Heart right ventricle (tissue), 16 donors: ENCODE measurements around the gene FOXP4. TPM values are rescaled to one million over a fixed set of nuclear protein-coding genes. Genes with fewer than 3 reads are reported as not detected.

ENCODE experiments used
- ATAC-seq, 8 donors: fragments of 200-7000 bp; cut with Tn5 transposase; one replicate each; pipeline ENCODE4 v1.9.1; 2020; ENCODE audit warnings: mild to moderate bottlenecking in 8 of 8, moderate library complexity in 8 of 8, moderate number of reproducible peaks in 1 of 8
- DNase-seq, 2 donors: peaks; one replicate each; pipeline ENCODE4 v3.0.0-alpha.2; 2020
- H3K27ac ChIP-seq, 10 donors: fragments of 200-600 bp; sonication (generic) in 2 of 10; one replicate each; pipeline versions ENCODE4 v1.5.0 to v1.8.0; 2020 to 2022; ENCODE audit warnings: mild to moderate bottlenecking in 3 of 10
- H3K27me3 ChIP-seq, 7 donors: fragments of 200-600 bp; one replicate each; pipeline ENCODE4 v1.8.0; 2021 to 2022; ENCODE audit warnings: mild to moderate bottlenecking in 2 of 7
- H3K36me3 ChIP-seq, 9 donors: fragments of 200-600 bp; sonication (generic) in 1 of 9; one replicate each; pipeline versions ENCODE4 v1.5.0 to v1.8.0; 2020 to 2022; ENCODE audit warnings: mild to moderate bottlenecking in 2 of 9
- H3K4me1 ChIP-seq, 9 donors: fragments of 200-600 bp; sonication (generic) in 1 of 9; one replicate each; pipeline versions ENCODE4 v1.5.0 to v1.8.0; 2020 to 2022; ENCODE audit warnings: mild to moderate bottlenecking in 4 of 9
- H3K4me3 ChIP-seq, 10 donors: fragments of 200-600 bp; sonication (generic) in 2 of 10; one replicate each; pipeline versions ENCODE4 v1.5.0 to v1.8.0; 2020 to 2022; ENCODE audit warnings: mild to moderate bottlenecking in 7 of 10, moderate library complexity in 2 of 10
- H3K9me3 ChIP-seq, 11 donors: fragments of 200-600 bp in 10 of 11; sonication (generic) in 2 of 11; one replicate each; pipeline versions ENCODE4 v1.5.0 to v1.8.0; 2013 to 2022; ENCODE audit warnings: mild to moderate bottlenecking in 2 of 11, control low read depth in 1 of 11, moderate library complexity in 1 of 11
- WGBS, 2 donors: extraction: QIAGEN DNeasy Blood & Tissue Kit; methylation state at CpG; one replicate each; pipeline ENCODE4 v1.1.7; 2013; ENCODE audit warnings: inconsistent platforms in 1 of 2; 5-methylcytosine and 5-hydroxymethylcytosine counted together
- intact Hi-C, 10 donors: fragments of 100-400 bp; cut with DNase I; formaldehyde crosslinking; loops; one replicate each; pipeline versions ENCODE4 v1.11.1 to v1.14.2; 2022
- polyA plus RNA-seq, 2 donors: library from polyadenylated mRNA; stranded (reverse); fragments of 200-250 nt; gene quantifications; one replicate each; pipeline ENCODE4 v1.2.3, GENCODE V29; 2013
- total RNA-seq, 10 donors: library from RNA; stranded (reverse); fragmentation: NEBNext Ultra II Directional in 3 of 10; extraction: Animal tissue kit (Norgen Biotek cat#: 25700) in 3 of 10; gene quantifications; one replicate each; pipeline versions ENCODE4 v1.2.1 to v1.2.4, GENCODE V29; 2021 to 2023
- TF ChIP-seq, protein P1 (sequence below), 9 donors: fragments of 200-600 bp; sonication (generic) in 2 of 9; IDR thresholded peaks; one replicate each; pipeline versions ENCODE4 v1.5.0 to v1.8.0; 2021 to 2022; ENCODE audit warnings: antibody characterized with exemption in 9 of 9, mild to moderate bottlenecking in 5 of 9, moderate library complexity in 1 of 9
- donor health status: Arrhythmogenic right ventricular cardiomyopathy.
- donor health status: ischemic (EF 13 %, LVEDD 7.1; RV severe dilation, severe dysfunction).
- donor health status: healthy with polysubstance abuse.
- donor health status: DM: no; HTN: yes; CAD: no.
- donor health status: DM: no; HTN: no; CAD: no.
- donor health status: ischemic (EF 25% LVEDD 6.9; RV normal size, moderate dysfunction).
- donor health status: ischemic (EF 25% LVEDD 5.7; RV mildly dilated, moderate dysfunction).
- donor health status: healthy.
- donor health status: DM: yes; HTN: yes; CAD: no.
- donor health status: Ischemic cardiomyopathy.
- donor health status: ischemic (EF 35%, LVEDD 5.7; RV mildly dilated, moderate dysfunction).
- donor health status: nonischemic (EF 11% LVEDD 7.7; RV severe dilation, severe dysfunction).
- donor health status: DM: yes; HTN: yes; CAD: no.
- donor health status: PGD.
- donor health status: ischemic (EF 29% LVEDD 5.4; RV normal size, mild dysfunction).
- donor health status: nonischemic (EF 23%, LVEDD 6.1; RV moderate dilation, normal function).

FOXP4 gene
- total and polyA plus RNA-seq, 12 donors = 8.9 to 18.0 (median 13.6) TPM

DNA sequence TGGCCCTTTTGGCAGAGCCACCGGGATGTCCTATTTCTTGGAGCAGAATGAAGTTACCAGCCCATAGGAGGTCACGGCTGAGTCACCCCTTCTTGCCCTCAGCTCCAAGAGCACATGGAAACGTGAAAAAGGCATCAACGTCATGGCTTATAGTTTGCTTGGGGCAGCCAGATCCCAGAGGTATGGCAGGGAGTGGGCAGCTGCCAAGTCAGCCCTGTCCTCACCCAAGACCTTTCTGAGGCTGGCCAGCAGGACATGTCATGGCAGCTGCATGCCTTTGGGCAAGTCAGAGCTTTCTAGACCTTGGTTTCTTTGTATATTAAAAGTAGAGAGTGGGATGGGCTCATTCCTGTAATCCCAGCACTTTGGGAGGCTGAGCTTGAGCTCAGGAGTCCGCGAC lies 83.9 kb downstream of the FOXP4 start:
- intact Hi-C loops = loop anchor here in 1 of 10 donors (2.0 kb wide), 1 partner anchor 19 kb away; no protein-coding TSS in a partner anchor

DNA sequence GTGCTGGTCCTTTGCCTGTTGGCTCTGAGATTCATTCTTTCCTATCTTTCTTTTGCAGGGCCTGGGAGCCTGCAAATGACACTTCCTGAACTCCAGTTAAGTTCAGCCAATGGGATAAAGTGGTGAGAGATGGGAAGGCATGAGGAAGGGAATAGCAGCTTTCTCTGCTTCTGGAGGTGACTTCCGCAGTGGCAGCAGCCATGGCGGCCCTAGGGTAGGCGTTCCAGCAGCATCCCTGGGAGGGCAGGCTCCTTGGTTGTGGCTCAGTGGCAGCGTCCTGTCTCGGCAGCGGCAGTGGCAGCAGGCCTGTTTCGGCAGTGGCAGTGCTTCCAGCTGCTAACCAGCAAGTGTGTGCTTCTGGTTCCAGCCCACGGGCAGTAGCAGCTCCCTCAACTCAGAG lies 84.8 kb downstream of the FOXP4 start:
- 82 to 93% methylated on average over 8 of the region's 8 CpGs for WGBS, 2 donors
- H3K36me3 ChIP-seq = no peaks in the 10 kb centered on the region
- H3K4me1 ChIP-seq = peaks cover 0 to 7% (median under 1%) of the 10 kb centered on the region in 9 donors
- H3K4me3 ChIP-seq = no peak overlapping the region
- no peaks in the 10 kb centered on the region for H3K9me3 ChIP-seq
- H3K27ac ChIP-seq = no peak overlapping the region
- ATAC-seq (no peak), DNase-seq (no peak)
- TF ChIP-seq, protein P1, sequence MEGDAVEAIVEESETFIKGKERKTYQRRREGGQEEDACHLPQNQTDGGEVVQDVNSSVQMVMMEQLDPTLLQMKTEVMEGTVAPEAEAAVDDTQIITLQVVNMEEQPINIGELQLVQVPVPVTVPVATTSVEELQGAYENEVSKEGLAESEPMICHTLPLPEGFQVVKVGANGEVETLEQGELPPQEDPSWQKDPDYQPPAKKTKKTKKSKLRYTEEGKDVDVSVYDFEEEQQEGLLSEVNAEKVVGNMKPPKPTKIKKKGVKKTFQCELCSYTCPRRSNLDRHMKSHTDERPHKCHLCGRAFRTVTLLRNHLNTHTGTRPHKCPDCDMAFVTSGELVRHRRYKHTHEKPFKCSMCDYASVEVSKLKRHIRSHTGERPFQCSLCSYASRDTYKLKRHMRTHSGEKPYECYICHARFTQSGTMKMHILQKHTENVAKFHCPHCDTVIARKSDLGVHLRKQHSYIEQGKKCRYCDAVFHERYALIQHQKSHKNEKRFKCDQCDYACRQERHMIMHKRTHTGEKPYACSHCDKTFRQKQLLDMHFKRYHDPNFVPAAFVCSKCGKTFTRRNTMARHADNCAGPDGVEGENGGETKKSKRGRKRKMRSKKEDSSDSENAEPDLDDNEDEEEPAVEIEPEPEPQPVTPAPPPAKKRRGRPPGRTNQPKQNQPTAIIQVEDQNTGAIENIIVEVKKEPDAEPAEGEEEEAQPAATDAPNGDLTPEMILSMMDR (IDR thresholded peaks at IDR 0.05) = no peak
- intact Hi-C loops = loop anchor here in 1 of 10 donors (2.0 kb wide), 1 partner anchor 20 kb away; no protein-coding TSS in a partner anchor
- peaks cover 0 to 14% (median 0%) of the 10 kb centered on the region in 7 donors for H3K27me3 ChIP-seq

More for the DNA sequence above, 83.9 kb downstream of the FOXP4 start:
- no peak for ATAC-seq
- no peaks in the 10 kb centered on the region for H3K9me3 ChIP-seq
- TF ChIP-seq, protein P1 (IDR thresholded peaks at IDR 0.05) = no peak
- WGBS, 2 donors = 89 to 95% methylated on average over 6 of the region's 6 CpGs
- H3K27ac ChIP-seq = no peak overlapping the region
- H3K27me3 ChIP-seq = peaks cover 0 to 11% (median 0%) of the 10 kb centered on the region in 7 donors
- H3K4me1 ChIP-seq = peaks cover 3 to 15% (median 6%) of the 10 kb centered on the region in 9 donors
- no peaks in the 10 kb centered on the region for H3K36me3 ChIP-seq
- no peak overlapping the region for H3K4me3 ChIP-seq
- no peak for DNase-seq

DNA sequence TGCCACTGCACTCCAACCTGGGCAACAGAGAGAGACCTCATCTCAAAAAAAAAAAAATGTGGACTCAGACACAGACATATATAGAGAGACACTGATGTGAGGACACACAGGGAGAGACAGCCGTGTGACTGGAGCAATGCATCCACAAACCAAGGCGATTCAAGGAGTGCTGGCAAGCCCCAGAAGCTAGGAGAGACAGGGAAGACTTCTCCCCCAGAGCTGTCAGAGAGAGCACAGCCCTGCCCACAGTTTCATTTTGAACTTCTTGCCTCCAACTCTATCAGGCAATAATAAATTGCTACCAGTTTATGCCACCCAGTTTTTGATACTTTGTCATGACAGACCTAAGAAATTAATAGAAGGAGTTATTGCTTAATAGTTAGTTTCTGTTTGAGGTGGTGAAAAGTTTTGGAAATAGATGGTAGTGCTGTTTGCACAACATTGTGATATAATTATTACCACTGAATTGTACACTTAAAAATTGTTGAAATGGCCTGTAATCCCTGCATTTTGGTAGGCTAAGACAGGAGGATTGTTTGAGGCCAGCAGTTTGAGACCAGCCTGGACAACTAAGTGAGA lies 87.0 kb downstream of the FOXP4 start:
- Histone ChIP-seq H3K36me3 (no peaks in the 10 kb centered on the region), H3K4me3 (no peak overlapping the region), H3K4me1 (peaks cover 6 to 23% (median 16%) of the 10 kb centered on the region in 9 donors), H3K9me3 (no peaks in the 10 kb centered on the region), H3K27me3 (peaks cover 15 to 36% (median 18%) of the 10 kb centered on the region in 7 donors), H3K27ac (no peak overlapping the region)
- DNase-seq (no peak), ATAC-seq (no peak)
- TF ChIP-seq, protein P1 (IDR thresholded peaks at IDR 0.05) = no peak
- intact Hi-C loops = no loop called here
- WGBS, 2 donors = 62 to 65% methylated on average over 2 of the region's 2 CpGs

DNA sequence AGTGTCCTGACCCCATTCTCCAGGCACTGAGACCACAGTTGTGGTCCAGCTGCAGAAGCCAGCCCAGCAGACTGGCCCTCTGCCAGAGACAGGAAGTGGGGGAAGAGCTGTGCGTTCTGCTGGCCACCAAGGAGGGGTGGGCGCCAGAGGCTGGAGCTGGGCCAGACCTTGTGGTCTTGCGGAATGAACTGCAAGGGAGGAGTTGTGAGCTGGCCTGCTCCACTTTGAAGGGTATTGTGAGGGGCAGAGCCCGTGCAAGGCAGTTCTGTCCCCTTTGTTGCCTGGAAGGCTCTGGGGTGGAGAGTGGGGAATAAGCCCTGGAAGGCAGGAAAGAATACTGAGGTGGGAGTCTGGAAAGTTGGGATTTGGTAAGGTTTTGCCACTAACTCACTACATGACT lies 88.5 kb downstream of the FOXP4 start:
- intact Hi-C loops = no loop called here
- no peaks in the 10 kb centered on the region for H3K9me3 ChIP-seq
- ATAC-seq (no peak), DNase-seq (no peak)
- TF ChIP-seq, protein P1 (IDR thresholded peaks at IDR 0.05) = no peak
- no peak overlapping the region for H3K27ac ChIP-seq
- 24 to 47% methylated on average over 4 of the region's 4 CpGs for WGBS, 2 donors
- H3K4me3 ChIP-seq = no peak overlapping the region
- H3K36me3 ChIP-seq = no peaks in the 10 kb centered on the region
- peaks cover 20 to 51% (median 34%) of the 10 kb centered on the region in 7 donors for H3K27me3 ChIP-seq
- peaks cover 6 to 34% (median 23%) of the 10 kb centered on the region in 9 donors for H3K4me1 ChIP-seq
